Stimulated activated naive CD4-positive, alpha-beta T cell treated with Interleukin-2 at 50 U/mL for 16 hours (primary cell): Measurements from ENCODE around the gene BCAT1.
A peak's percentile ranks its signal among the peaks of the same experiment; 100 is the strongest.

ENCODE experiments used
- DNase-seq: peaks from one replicate; lab custom pipeline; 2025; lab: John Stamatoyannopoulos, UW

The BCAT1 gene, protein sequence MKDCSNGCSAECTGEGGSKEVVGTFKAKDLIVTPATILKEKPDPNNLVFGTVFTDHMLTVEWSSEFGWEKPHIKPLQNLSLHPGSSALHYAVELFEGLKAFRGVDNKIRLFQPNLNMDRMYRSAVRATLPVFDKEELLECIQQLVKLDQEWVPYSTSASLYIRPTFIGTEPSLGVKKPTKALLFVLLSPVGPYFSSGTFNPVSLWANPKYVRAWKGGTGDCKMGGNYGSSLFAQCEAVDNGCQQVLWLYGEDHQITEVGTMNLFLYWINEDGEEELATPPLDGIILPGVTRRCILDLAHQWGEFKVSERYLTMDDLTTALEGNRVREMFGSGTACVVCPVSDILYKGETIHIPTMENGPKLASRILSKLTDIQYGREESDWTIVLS

DNA sequence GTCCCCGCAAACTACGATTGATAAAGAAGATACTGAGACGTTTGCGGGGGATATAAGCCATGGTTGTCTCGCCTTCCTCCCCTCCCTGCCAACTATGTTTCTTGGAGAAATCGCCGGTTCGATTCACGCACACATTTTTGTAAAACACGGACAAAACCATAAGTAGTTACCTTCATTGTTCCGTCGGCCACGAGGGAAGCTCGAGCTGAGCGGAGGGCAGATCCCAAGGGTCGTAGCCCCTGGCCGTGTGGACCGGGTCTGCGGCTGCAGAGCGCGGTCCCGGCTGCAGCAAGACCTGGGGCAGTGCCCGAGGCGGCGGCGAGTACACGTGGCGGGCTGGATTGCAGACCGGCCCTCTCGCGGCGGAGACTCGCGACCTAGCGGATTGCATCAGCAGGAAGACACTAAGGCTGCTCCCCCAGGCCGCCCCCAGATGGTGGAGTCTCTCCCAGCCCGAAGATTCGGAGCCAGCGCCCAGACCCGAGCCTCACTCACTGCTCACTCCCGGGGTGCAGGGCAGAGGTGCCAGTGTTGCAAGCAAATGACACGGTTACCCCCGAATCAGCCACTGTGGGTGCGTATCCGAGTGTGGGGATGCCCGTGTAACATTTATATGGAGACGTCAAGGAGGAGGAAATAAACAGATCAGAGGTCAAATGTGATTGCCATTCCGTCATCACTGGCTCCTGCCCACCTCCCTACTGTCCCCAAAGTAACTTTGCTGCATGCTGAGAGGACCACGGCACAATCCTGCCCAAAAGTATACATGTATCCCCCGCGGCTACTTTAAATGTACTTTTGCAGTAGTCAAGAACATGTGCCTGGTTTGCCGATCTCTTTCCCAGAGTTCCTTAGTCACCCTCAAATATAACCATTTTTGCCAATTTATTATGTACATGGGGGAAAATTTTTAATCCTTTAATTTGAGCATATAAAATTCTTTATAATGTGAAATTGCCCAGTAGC, at the start of gene BCAT1:
Gene BCAT1, minus strand, starts transcription at position 345 of the 966 bp plus-strand sequence. Its CDS starts 169 bp downstream, at position 176.
- peak; percentile 19 for DNase-seq

DNA sequence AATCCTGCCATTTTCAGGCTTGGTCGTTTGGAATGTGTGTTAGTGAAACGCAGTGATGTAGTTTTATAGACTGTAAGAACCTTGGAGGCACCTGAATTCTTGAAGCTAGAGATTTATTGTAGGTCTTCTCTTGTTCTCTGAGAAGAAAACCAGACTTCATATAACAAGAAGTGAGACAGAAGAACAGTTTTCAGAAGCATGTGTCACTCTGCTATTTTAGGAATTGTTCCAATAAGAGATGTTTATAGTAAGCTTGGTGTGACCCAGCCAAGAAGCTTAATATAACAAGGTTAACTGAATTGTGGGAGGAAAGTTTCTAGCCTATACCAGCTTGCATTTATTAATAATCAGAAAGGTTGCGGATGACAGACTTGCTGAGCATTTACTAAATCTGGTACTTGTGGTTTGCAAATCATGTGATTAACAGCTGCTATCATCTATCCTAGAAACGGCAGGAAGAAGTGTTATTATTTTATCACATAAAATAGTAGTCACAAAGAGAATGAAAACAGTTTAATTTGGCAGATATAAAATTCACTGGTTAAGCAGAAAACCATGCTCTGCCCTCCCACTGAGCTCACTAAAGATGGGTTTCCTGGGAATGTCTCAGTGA, 49.2 kb upstream of the BCAT1 start:
- DNase-seq, result no peak

DNA sequence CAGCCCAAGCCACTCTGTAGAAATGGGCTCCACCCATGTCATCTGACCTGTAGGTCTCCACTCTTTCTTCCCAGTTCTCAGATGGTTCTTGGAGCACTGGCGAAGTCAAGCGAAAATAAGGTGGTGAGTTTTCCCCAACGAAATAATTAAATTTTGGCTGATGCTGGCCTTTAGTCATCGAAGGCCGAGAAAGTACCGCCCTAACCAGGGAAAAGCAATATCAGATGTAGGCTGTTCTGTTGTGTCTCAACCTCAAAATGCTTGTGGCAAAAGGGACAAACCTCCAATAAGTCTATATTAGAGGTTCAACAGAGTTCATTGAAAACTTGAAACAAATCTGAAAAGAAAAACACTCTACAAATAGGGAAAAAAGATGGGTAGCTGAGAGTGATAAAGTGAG, 48.6 kb upstream of the BCAT1 start:
- no peak for DNase-seq

DNA sequence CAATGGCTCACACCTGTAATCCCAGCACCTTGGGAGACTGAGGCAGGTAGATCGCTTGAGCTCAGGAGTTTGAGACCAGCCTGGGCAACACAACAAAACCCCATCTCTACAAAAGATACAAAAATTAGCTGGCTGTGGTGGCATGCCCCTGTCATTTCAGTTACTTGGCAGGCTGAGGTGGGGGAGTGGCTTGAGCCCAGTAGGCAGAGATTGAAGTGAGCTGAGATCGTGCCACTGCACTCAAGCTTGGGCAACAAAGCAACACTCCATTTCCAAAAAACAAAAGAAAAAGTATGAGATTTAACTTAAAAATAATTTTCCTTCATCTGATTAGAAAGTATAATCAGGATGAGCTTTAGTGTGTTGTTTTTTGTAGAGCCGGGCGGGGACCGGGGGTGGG, 47.9 kb upstream of the BCAT1 start:
- DNase-seq, result no peak

DNA sequence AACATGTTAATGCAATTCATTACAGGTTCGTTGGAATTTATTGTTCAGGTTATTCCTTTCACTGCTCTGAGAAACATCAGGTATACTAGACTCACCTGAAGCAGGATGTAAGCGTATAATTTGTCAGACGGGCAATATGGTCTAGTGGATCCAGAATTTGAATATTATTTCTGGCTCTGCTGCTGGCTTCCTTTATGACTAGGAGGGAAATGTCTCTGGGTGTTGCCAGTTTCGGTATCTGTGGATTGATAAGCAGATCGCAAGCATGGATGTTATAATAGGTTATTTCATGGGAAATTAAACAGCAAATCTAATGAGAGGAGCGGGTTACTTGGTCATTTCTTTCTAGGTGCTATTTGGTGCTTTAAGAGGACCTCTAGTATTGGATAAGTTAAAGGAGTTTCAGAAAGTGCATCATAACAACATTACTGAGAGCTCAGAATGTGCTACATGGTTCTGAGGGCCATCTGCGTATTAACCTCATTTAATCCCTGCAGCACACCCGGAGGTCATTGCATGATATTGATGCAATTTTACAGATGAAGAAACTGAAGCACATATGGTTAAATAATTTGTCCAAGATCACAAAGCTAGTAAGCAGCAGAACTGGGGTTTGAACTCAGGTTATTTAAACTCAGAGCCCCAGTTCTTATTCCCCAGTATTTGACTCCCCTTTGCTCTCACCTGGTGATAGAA, 47.3 kb upstream of the BCAT1 start:
- DNase-seq, result no peak

DNA sequence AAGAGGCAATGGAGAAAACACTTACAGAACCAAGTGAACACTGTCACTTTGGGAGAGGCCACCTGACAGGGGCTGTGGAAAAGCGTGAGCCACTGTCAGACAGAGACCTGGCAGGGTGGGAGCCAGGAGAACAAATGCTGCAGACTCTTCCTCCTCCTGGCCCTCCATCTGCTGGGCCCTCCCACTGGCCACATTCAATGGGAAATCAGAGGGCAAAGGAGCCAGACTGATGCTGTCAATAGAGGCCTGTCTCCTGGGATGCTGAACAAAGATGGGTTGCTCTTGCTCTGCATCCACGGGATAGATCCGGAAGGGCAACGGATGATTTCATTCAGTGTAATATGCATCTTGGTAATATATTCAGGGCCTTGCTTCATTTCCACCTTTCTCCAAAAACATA, 44.9 kb upstream of the BCAT1 start:
- no peak for DNase-seq

DNA sequence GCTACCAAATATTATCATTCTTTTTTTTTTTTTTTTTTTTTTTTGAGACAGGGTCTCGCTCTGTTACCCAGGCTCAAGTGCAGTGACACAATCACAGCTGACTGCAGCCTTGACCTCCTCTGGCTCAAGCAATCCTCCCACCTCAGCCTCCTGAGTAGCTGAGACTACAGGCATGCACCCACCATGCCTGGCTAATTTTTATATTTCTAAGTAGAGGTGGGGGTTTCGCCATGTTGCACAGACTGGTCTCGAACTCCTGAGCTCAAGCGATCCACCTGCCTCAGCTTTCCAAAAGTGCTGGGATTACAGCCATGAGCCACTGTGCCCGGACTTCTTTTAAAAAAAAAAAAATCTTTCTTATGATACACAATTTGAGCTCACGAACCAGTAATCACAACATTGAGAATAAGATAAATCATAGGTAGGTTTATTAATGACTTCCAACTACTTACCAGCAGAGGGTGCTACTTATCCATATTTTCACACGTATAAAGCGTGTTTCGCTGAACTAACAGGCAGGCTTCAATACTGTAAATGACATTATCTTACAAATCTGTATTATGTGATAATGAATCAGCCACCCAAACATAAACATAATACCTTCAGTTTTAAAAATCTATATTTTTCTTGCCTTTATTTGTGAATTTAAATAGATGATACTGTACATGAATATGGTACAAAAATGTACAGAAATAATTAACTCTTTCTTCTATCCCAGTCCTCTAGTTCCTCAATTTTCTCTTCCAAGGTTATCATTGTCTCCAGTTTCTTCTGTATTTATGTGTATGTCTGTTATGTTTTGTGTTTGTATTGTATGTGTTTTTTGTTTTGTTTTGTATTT, 42.5 kb upstream of the BCAT1 start:
- DNase-seq, result no peak

DNA sequence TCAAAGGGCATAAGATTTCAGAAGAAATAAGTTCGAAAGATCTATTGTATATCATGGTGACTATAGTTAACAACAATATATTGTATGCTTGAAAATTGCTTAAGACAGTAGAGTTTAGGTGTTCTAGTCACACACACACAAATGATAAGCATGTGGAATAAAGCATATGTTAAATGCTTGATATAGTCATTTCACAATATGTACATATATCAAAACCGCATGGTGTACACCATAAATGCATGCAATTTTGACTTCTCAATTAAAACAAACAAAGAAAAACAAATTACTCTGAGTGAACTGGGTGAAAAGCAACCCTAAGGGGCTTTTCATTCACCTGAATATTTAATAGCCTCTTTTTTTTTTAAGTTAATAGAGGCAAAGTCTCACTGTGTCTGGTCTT, 40.3 kb upstream of the BCAT1 start:
- no peak for DNase-seq

DNA sequence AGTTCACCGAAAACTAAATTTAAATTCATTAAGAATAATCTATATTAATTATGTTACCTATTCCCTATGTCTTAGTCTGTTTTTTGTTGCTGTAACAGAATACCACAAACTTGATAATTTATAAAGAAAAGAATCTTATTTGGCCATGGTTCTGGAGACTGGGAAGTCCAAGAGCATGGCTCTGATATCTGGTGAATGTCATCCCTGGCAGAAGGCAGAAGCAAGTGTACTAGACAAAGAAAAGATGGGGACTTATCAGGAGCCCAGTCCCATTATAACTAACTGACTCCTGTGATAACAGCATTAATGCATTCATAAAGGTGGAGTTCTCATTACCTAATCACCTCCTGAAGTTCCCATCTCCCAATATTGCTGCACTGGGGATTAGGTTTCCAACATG, 33.3 kb upstream of the BCAT1 start:
- DNase-seq, result no peak

DNA sequence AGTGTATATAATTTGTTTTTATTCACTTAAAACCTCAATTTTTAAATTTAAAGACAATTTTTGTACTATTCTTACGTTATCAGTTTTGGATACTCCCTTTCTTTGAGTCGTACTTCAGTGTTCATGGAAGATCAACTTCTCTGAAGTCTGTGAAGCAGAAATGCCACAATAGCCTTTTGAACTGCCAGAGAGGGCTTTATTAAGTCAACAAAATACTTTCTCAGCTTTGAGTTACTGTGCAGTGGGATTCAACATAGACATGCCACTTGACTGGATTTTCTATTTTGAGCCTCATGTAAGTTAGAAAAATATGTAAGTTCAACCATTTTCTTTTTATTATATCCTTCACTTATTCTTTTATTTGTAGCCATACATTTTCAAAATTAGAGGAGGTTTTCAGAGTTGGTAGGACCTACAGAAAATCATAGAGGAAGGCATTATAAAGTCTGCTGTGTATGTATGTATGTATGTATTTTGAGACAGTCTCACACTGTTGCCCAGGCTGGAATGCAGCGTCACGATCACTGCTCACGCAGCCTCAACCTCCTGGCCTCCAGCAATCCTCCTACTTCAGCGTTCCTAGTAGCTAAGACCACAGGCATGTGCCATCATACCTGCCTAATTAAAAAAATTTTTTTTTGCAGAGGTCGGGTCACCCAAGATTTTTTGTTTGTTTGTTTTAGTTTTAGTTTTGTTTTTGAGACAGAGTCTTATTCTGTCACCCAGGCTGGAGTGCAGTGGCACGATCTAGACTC, 31.3 kb upstream of the BCAT1 start:
- DNase-seq, result no peak

DNA sequence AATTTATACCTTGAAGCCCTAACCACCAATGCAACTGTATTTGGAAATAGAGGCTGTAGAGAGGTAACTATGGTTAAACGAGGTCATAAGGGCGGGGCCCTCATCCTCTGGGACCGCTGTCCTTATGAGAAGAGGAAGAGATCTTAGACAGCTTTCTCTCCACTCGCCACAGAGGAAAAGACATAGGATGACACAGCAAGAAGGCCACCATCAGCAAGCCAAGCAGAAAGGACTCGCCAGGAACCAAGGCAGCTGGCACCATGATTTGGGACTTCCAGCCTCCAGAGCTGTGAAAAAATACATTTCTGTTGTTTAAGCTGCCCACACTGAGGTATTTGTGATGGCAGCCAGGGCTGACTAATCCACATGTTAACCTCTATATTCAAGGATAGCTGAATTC, 30.4 kb upstream of the BCAT1 start:
- DNase-seq, result no peak

DNA sequence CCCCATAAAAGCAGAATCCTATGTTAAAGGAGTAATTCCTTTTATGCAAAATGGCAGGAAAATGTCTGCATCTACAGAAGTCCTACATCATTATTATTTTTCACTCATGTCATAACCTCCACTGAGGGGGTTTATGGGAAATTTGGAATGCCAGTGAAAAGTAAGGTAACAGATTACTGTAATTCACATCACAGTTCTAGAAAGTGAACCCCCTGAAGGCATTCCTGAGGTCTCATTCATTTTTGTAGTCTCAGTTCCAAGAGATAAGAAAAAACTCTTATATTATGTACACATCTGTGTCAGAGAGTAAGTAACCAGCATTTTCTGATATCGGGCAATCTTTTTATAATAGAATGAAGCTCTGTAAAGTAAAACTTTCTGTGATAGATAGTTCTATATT, 28.8 kb upstream of the BCAT1 start:
- no peak for DNase-seq

DNA sequence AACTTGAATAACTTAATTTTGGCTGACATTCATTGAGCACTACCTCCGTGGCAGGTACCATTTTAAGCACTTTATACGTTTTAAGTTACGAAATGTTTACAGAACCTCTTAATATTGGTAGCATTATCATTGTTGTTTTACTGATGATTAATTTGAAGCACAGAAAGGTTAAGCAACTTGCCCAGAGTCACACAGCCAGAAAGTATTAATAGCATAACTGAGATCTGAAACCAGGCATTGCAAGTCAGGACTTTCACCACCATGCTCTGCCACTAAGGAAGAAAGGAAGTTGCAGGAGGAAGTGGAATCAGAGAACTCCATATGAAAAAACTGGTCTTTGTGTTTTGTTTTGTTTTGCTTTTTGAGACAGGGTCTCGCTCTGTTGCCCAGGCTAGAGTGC, 28.2 kb upstream of the BCAT1 start:
- no peak for DNase-seq

DNA sequence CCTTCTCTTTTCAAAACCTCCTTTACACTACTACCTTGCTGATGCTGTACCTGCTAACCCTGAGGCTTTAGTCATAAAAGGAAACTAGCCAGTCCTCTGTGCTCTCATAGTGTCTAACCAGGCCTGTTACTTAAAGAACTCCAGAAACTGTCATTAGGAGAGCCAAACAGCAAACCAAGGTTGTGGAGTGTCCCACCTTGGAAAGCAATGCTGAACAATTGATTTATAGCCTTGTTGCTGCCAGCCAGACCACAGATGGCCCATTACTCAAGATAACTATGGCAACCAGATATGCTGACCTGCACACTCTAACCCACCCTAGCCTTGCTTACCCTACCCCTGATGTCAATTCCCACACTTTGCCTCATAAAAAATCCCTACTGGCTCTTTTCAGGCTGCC, 26.5 kb upstream of the BCAT1 start:
- DNase-seq, result no peak

DNA sequence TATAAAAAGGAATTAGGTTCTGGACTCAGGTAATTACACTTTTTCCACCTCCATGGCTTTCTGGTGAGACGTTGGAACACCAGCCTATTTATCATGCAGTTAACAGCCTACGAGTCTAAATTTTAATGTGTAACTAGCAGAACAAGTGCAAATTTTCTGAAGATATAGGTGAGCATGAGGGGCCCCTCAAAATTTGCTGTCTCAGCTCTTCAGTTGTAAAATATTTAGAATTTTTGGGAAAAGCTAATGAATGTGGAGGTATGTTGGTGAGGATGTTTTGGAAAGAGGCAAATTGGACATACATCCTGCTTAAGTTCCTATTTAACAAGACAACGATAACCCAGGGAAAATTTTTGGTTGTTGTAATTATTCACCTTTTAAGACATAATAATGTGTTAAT, 25.3 kb upstream of the BCAT1 start:
- no peak for DNase-seq

DNA sequence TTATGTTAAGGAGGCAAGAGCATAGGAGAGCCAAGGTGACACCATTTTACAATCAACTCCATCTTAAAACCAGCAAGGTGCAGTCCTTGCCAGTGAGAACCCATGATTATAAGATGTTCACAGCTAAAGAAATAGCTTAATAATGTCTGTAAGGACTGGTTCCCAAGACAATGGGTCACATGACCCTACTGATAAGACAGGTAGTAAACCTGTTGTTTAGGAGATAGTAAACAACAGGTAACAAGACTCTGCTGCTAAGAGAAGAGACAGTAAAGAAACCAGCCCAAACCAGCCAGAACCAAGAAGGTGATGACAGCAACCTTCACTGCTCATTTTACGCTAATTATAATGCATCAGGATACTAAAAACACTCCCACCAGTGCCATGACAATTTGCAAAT, 23.2 kb upstream of the BCAT1 start:
- DNase-seq, result no peak

DNA sequence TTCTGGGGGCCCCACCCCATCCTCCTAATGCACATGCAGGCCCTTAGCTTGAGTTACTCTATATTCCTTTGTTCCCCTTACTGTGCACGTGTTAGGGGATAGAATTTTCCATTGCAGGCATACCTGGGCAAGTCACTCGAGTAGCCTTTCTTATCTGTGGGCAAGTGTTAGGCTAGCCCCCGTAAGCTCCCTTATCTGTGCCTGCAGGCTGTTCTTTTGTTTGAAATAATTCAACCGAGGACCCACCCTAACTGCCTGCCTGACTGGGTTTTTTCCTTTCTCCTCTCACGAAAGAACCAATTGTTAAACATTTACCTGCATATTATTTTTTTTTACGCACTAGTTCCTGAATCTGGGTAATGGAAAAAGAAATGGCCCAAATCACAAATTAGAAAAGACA, 21.3 kb upstream of the BCAT1 start:
- DNase-seq, result no peak

DNA sequence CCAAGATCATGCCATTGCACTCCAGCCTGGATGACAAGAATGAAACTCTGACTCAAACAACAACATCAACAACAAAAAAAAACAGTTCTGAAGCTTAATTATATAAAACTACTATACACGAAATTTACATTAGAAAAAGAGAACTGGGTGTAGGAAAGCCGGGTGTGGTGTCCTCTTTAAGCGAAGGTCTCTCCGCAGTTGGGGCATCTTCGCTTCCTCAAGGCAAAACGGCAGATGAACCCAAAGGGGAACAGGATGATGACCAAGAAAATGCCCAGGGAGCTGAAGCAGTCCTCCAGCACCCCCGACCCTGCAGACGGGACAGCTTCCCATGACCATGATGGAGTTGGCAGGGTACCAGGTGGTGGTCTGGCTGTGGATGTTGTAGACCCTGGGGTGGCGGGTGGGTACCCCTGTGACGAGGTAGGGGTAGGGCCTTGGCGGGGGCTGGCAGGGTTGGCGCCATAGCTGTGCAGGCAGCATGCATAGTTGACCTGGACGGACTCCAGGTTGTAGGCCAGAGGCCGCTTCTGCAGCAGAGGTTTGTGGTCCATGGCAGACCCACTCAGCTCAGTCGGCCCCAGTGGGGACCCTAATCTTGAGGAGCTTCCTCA, 18.2 kb upstream of the BCAT1 start:
- no peak for DNase-seq

DNA sequence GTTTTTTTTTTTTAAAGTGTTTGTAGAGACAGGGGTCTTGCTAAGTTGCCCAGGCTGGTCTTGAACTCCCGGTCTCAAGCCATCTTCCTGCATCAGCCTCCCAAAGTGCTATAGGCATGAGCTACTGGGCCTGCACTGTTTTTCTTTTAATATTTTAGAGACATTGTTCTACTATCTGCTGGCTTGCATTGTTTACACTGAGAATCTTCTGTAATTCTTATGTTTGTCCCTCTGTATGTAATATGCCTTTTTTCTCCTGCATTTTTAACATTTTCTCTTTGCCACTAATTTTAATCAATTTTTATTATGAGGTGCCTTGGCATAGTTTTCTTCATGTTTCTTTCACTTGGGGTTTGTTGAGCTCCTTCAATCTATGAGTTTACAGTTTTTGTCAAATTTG, 15.4 kb upstream of the BCAT1 start:
- no peak for DNase-seq
